H1 (cell line): ENCODE results near the gene ADIPOR1. TPM values are rescaled to one million over a fixed set of nuclear protein-coding genes. Genes with fewer than 3 reads are reported as not detected.

Experiments
- CTCF ChIA-PET: fragments of 300-600 bp; sonication (Branson Sonifier 250); formaldehyde crosslinking; loops from one replicate; lab custom pipeline; 2021; ENCODE audit not compliant: partially characterized antibody; lab: Charles Lee
- POLR2A ChIA-PET: fragments of 300-600 bp; sonication (Branson Sonifier 250); formaldehyde crosslinking; loops from one replicate; lab custom pipeline; 2021; ENCODE audit warnings: inconsistent platforms; ENCODE audit not compliant: partially characterized antibody; lab: Charles Lee
- DNase-seq, 2 experiments: peaks; one replicate each; pipeline versions ENCODE4 v3.0.0 to v3.0.0-alpha.2; 2010 to 2022; ENCODE audit warnings: low spot score in 2 of 2, low read depth in 1 of 2, mixed read lengths in 1 of 2
- FAIRE-seq: peaks from 2 replicates; lab custom pipeline; 2011; peaks lifted over from hg19 to GRCh38; lab: Jason Lieb, UNC
- H2AFZ ChIP-seq: 2 replicates; pipeline ENCODE4 v1.8.1; 2012; ENCODE audit warnings: low read length, inconsistent platforms
- H2AK5ac ChIP-seq: 2 replicates; pipeline ENCODE4 v1.6.1; 2013; ENCODE audit warnings: low read depth, low read length
- H2BK120ac ChIP-seq: replicated peaks from 2 replicates; pipeline ENCODE3; 2013; ENCODE audit warnings: low read depth, low read length, inconsistent platforms
- H2BK12ac ChIP-seq: 2 replicates; pipeline ENCODE4 v1.6.1; 2013; ENCODE audit warnings: low read depth, low read length
- H2BK15ac ChIP-seq: 2 replicates; pipeline ENCODE4 v1.6.1; 2013; ENCODE audit warnings: low read length
- H2BK20ac ChIP-seq: 2 replicates; pipeline ENCODE4 v1.6.1; 2013; ENCODE audit warnings: low read length
- H2BK5ac ChIP-seq: 2 replicates; pipeline ENCODE4 v1.6.1; 2013; ENCODE audit warnings: low read depth, low read length
- H3K14ac ChIP-seq: 2 replicates; pipeline ENCODE4 v1.6.1; 2013; ENCODE audit warnings: inconsistent platforms; ENCODE audit not compliant: insufficient read length
- H3K18ac ChIP-seq: 2 replicates; pipeline ENCODE4 v1.6.1; 2013; ENCODE audit warnings: low read length; ENCODE audit errors: extremely low read depth
- H3K23ac ChIP-seq: 2 replicates; pipeline ENCODE4 v1.6.1; 2013; ENCODE audit warnings: inconsistent platforms; ENCODE audit not compliant: insufficient read length
- H3K23me2 ChIP-seq: 2 replicates; pipeline ENCODE4 v1.6.1; 2013; ENCODE audit warnings: low read depth, low read length
- H3K27ac ChIP-seq: 2 replicates; pipeline ENCODE4 v1.6.1; 2011; ENCODE audit warnings: low read depth, low read length, inconsistent platforms
- H3K27me3 ChIP-seq, 4 experiments: replicated peaks in 1 of 4; 1 replicate in 1 of 4; 2 replicates in 3 of 4; pipeline versions ENCODE4 v1.6.1 to v1.8.1; 2011 to 2013; ENCODE audit warnings: low read length in 3 of 4, mild to moderate bottlenecking in 3 of 4, inconsistent platforms in 2 of 4, mixed read lengths in 2 of 4, moderate library complexity in 1 of 4; ENCODE audit not compliant: control insufficient read depth in 3 of 4, insufficient read depth in 3 of 4; ENCODE audit errors: extremely low read depth in 1 of 4
- H3K36me3 ChIP-seq, 4 experiments: 2 replicates each; pipeline versions ENCODE4 v1.6.1 to v1.8.1; 2011 to 2013; ENCODE audit warnings: mild to moderate bottlenecking in 4 of 4, low read length in 3 of 4, moderate library complexity in 2 of 4, control low read depth in 1 of 4, inconsistent platforms in 1 of 4; ENCODE audit not compliant: insufficient read depth in 4 of 4, control insufficient read depth in 2 of 4
- H3K4ac ChIP-seq: replicated peaks from 2 replicates; pipeline ENCODE3; 2013; ENCODE audit warnings: low read length, low read depth, mixed read lengths, inconsistent platforms; ENCODE audit not compliant: insufficient read length
- H3K4me1 ChIP-seq, 4 experiments: replicated peaks in 1 of 4; 1 replicate in 1 of 4; 2 replicates in 3 of 4; pipeline versions ENCODE4 v1.6.1 to v1.8.1; 2011 to 2013; ENCODE audit warnings: low read length in 3 of 4, inconsistent platforms in 2 of 4, mixed read lengths in 1 of 4; ENCODE audit not compliant: insufficient read depth in 4 of 4, control insufficient read depth in 3 of 4
- H3K4me2 ChIP-seq, 2 experiments: 2 replicates each; pipeline versions ENCODE4 v1.6.1 to v1.8.1; 2011 to 2013; ENCODE audit warnings: low read depth in 2 of 2, low read length in 2 of 2, control low read depth in 1 of 2, inconsistent platforms in 1 of 2, mild to moderate bottlenecking in 1 of 2; ENCODE audit not compliant: insufficient read depth in 1 of 2
- H3K4me3 ChIP-seq, 4 experiments: fragments of 200-600, 300-600 bp in 1 of 4; sonication (generic), shearing (Covaris generic), sonication (Bioruptor Twin) in 1 of 4; 2 replicates each; pipeline versions ENCODE4 v1.5.1 to v1.8.1; 2011 to 2016; ENCODE audit warnings: low read length in 4 of 4, low read depth in 3 of 4, control low read depth in 2 of 4, inconsistent platforms in 2 of 4, mild to moderate bottlenecking in 2 of 4, mixed read lengths in 1 of 4, moderate library complexity in 1 of 4; ENCODE audit not compliant: insufficient read depth in 2 of 4; ENCODE audit errors: extremely low read depth in 1 of 4
- H3K56ac ChIP-seq: replicated peaks from 2 replicates; pipeline ENCODE3; 2013; ENCODE audit warnings: low read depth, mild to moderate bottlenecking, mixed read lengths, low read length, inconsistent platforms; ENCODE audit not compliant: insufficient read length
- H3K79me1 ChIP-seq: 2 replicates; pipeline ENCODE4 v1.6.1; 2013; ENCODE audit warnings: low read depth, low read length, control low read depth
- H3K79me2 ChIP-seq, 2 experiments: 2 replicates each; pipeline versions ENCODE4 v1.6.1 to v1.8.1; 2012 to 2013; ENCODE audit warnings: low read length in 2 of 2, mild to moderate bottlenecking in 2 of 2, inconsistent platforms in 1 of 2; ENCODE audit not compliant: insufficient read depth in 2 of 2, control insufficient read depth in 1 of 2
- H3K9ac ChIP-seq, 4 experiments: replicated peaks in 1 of 4; 1 replicate in 1 of 4; 2 replicates in 3 of 4; pipeline versions ENCODE4 v1.6.1 to v1.8.1; 2011 to 2013; ENCODE audit warnings: low read depth in 3 of 4, low read length in 3 of 4, control low read depth in 2 of 4, mild to moderate bottlenecking in 2 of 4, moderate library complexity in 2 of 4, inconsistent platforms in 1 of 4; ENCODE audit errors: extremely low read depth in 1 of 4
- H3K9me3 ChIP-seq, 2 experiments: 2 replicates each; pipeline versions ENCODE4 v1.6.1 to v1.8.1; 2012 to 2013; ENCODE audit warnings: mild to moderate bottlenecking in 2 of 2, moderate library complexity in 2 of 2, control low read depth in 1 of 2, inconsistent platforms in 1 of 2, low read depth in 1 of 2, low read length in 1 of 2, mixed read lengths in 1 of 2; ENCODE audit not compliant: insufficient read depth in 2 of 2
- H4K20me1 ChIP-seq, 2 experiments: replicated peaks in 1 of 2; 2 replicates each; pipeline versions ENCODE3 to v1.8.1; 2011 to 2013; ENCODE audit warnings: inconsistent platforms in 2 of 2, low read length in 2 of 2, mild to moderate bottlenecking in 1 of 2; ENCODE audit not compliant: insufficient read depth in 2 of 2, control insufficient read depth in 1 of 2
- H4K5ac ChIP-seq: 2 replicates; pipeline ENCODE4 v1.6.1; 2013; ENCODE audit warnings: low read length, low read depth, mixed read lengths, inconsistent platforms; ENCODE audit not compliant: insufficient read length
- H4K8ac ChIP-seq: 2 replicates; pipeline ENCODE4 v1.8.0; 2013; ENCODE audit warnings: mild to moderate bottlenecking, moderate library complexity, low read length, inconsistent platforms; ENCODE audit not compliant: insufficient read depth; ENCODE audit errors: extremely low read depth
- H4K91ac ChIP-seq: replicated peaks from 2 replicates; pipeline ENCODE3; 2013; ENCODE audit warnings: low read length, mixed read lengths, inconsistent platforms; ENCODE audit not compliant: insufficient read length
- BCL11A ChIP-seq, 2 experiments: IDR thresholded peaks; one replicate each; pipeline ENCODE4 v1.6.1; 2011; ENCODE audit warnings: low read depth in 2 of 2, low read length in 2 of 2, mild to moderate bottlenecking in 2 of 2
- GABPA ChIP-seq: IDR thresholded peaks from 2 replicates; pipeline ENCODE4 v1.6.1; 2011; ENCODE audit warnings: mild to moderate bottlenecking, low read length, moderate library complexity, borderline replicate concordance; ENCODE audit not compliant: insufficient read depth
- NRF1 ChIP-seq: IDR thresholded peaks from 2 replicates; pipeline ENCODE4 v1.6.1; 2011; ENCODE audit warnings: mild to moderate bottlenecking, low read depth, low read length, improper control_type of control experiment
- RAD21 ChIP-seq, 2 experiments: IDR thresholded peaks in 1 of 2; conservative IDR thresholded peaks in 1 of 2; 2 replicates each; pipeline ENCODE4 v1.6.1; 2011; ENCODE audit warnings: low read depth in 2 of 2, low read length in 2 of 2, improper control_type of control experiment in 1 of 2, inconsistent platforms in 1 of 2, mild to moderate bottlenecking in 1 of 2, moderate library complexity in 1 of 2
- SIX5 ChIP-seq: IDR thresholded peaks from 2 replicates; pipeline ENCODE4 v1.6.1; 2011; ENCODE audit warnings: mild to moderate bottlenecking, low read depth, low read length
- SP2 ChIP-seq: IDR thresholded peaks from 2 replicates; pipeline ENCODE4 v1.6.1; 2012; ENCODE audit warnings: mild to moderate bottlenecking, low read length, inconsistent platforms
- SRF ChIP-seq: IDR thresholded peaks from 2 replicates; pipeline ENCODE4 v1.6.1; 2011; ENCODE audit warnings: mild to moderate bottlenecking, low read depth, low read length, moderate library complexity
- WGBS, 2 experiments: shearing (Covaris generic) in 1 of 2; methylation state at CpG; one replicate each; pipeline versions ENCODE4 v1.1.6 to v1.1.7; 2013 to 2015; ENCODE audit warnings: low lambda C conversion rate in 2 of 2, mixed read lengths in 2 of 2, inconsistent platforms in 1 of 2, low coverage in 1 of 2, missing lambda C conversion rate in 1 of 2; ENCODE audit not compliant: insufficient replicate concordance in 2 of 2, insufficient coverage in 1 of 2, insufficient read length in 1 of 2; ENCODE audit errors: extremely low coverage in 1 of 2, missing lambda C conversion rate in 1 of 2; 5-methylcytosine and 5-hydroxymethylcytosine counted together
- polyA plus RNA-seq, 7 experiments: library from polyadenylated mRNA; depleted of rRNA in 3 of 7; stranded (reverse) in 5 of 7; unstranded in 2 of 7; fragments of >200 nt in 5 of 7; fragments of 200-250 nt in 2 of 7; gene quantifications; 1 replicate in 5 of 7; 2 replicates in 1 of 7; 4 replicates in 1 of 7; pipeline versions ENCODE4 v1.2.1 to v1.2.3, GENCODE V29; 2011 to 2013; ENCODE audit warnings: missing spikeins in 2 of 7, mixed read lengths in 2 of 7
- total RNA-seq: library from RNA; stranded (reverse); fragmentation: NEBNext Ultra II Directional; extraction: Animal tissue kit (Norgen Biotek cat#: 25700); gene quantifications from 2 replicates; pipeline ENCODE4 v1.2.1, GENCODE V29; 2021

Gene ADIPOR1
- total and polyA plus RNA-seq, 2 of the 8 experiments (the other 6 are each of a cell fraction or from before 2014, with no cell fraction given), result 69.8 to 118 TPM

DNA sequence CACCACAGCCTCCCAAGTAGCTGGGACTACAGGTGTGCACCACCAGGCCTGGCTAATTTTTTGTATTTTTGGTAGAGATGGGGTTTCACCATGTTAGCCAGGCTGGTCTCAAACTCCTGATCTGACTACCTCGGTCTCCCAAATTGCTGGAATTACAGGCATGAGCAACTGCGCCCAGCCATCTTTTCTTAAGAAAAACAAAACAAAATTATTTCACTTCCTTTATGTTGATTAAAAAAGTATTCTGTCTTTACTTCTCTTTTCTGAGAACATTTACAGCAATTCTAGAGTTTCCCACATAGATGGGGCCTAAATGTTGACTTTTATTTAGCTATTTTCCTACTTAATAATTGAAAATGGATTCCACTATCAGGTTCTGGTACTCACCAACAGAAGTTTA is 31.8 kb upstream of the ADIPOR1 start:
- Histone ChIP-seq H2BK20ac (no peak overlapping the region), H4K5ac (no peak overlapping the region), H3K4me2 (no peak overlapping the region), H2BK120ac (no peak overlapping the region), H3K9ac (no peak overlapping the region), H2BK15ac (no peak overlapping the region), H3K14ac (no peak overlapping the region), H2AFZ (no peak overlapping the region), H3K79me2 (no peaks in the 10 kb centered on the region), H3K4me1 (no peaks in the 10 kb centered on the region), H4K20me1 (no peaks in the 10 kb centered on the region), H2AK5ac (no peak overlapping the region), H2BK5ac (no peak overlapping the region), H3K18ac (no peak overlapping the region), H3K56ac (no peak overlapping the region), H3K9me3 (no peaks in the 10 kb centered on the region), H4K91ac (no peak overlapping the region), H3K4ac (no peak overlapping the region), H4K8ac (no peak overlapping the region), H2BK12ac (no peak overlapping the region), H3K79me1 (no peaks in the 10 kb centered on the region), H3K36me3 (no peaks in the 10 kb centered on the region), H3K23me2 (no peaks in the 10 kb centered on the region), H3K4me3 (no peak overlapping the region), H3K23ac (no peak overlapping the region), H3K27me3 (no peaks in the 10 kb centered on the region), H3K27ac (no peak overlapping the region)
- no peak for DNase-seq
- ChIA-PET POLR2A (interaction anchor here (1.0 to 2.6 kb wide), 2 partner anchors 8 to 17 kb away, joined by 3 to 8 read pairs; partner anchors contain the start of gene TMEM183A), CTCF (interaction anchor here (1.0 to 5.6 kb wide), 4 partner anchors 8 to 35 kb away, joined by 3 to 43 read pairs (median 4); no protein-coding TSS in a partner anchor)
- TF ChIP-seq BCL11A (IDR thresholded peaks at IDR 0.05; ENCODE audit: low read depth in 2 of 2, low read length in 2 of 2), result no peak
- TF ChIP-seq SRF, result no peak
- no peak for TF ChIP-seq RAD21 (IDR thresholded peaks at IDR 0.05 in 1 of 2, conservative IDR thresholded peaks at IDR 0.05 in 1 of 2; ENCODE audit: low read depth in 2 of 2, low read length in 2 of 2)
- TF ChIP-seq NRF1, result no peak
- TF ChIP-seq SIX5, result no peak
- TF ChIP-seq GABPA, result no peak
- no peak for TF ChIP-seq SP2
- FAIRE-seq, result no peak
- 90% methylated on average over 2 of the region's 2 CpGs; no CpG with 5 or more reads in 1 of the 2 experiments for WGBS, 2 experiments
